ENCODE data around the gene KLF6.
"Not testable (repeated sequence)": the region's sequence is repeated elsewhere in the genome, so short reads cannot be mapped to it uniquely, and the experiment has no call there.

Gene KLF6

DNA sequence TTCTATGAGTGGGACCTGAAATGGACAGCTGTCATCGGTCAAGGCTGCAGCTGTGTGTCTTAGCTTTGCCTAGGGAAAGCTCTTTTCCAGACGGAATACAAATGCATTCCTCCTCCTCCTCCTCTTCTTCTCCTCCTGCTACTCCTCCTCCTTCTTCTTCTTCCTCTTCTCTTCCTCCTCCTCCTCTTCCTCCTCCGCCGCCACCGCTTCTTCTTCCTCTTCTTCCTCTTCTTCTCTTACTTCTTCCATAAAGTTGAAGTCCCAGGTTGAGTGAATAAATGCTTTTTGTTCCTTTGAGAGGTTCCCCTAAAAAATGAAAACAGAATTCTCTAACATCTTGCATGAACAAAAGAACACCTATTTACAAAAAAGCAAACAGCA, 28.7 kb downstream of the KLF6 start:
- no peak for DNase-seq (ENCODE audit: low spot score)

DNA sequence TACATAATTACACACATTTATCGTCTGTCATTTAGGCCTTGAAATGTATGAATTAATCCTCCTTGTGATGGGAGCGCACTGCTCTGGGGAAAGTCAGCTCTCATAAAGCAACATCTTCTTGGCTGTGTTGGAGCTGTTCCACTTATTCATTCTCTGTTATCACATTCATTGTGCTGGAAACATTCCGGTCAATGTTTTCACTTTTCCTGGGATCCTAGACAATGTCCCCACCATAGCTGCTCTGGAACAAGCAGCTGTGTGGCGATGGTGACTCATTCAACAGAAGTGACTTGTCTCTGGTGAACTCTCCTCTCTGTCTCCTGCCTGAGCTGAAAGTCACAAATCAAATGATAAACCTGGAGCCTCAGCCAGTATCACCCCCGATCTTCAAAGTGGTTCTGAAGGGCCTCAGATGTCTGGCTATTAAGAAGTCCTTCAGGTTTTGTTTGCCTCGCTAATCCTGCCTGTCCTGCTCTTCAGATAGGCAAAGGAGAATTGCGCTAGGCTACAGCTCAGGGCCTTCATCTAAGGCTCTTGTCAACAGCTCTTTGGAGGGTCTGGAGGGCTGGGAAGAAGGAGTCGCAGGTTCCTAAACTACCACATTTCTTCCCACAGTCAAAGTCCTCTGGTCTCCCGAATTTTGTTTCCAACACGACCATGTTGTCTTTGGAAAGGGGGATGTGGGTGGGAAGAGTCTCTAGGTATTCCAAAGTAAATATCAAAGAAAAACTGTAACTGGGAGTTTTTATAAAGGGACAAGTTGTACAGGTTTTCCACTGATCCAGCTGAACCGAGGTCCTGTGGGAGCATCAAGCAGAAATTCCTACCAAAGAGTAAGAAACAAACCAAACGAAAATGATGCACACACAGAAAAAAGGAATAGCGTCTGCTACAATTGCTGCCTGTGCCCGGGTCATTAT, 29.3 kb downstream of the KLF6 start:
- DNase-seq (ENCODE audit: low spot score): no peak

DNA sequence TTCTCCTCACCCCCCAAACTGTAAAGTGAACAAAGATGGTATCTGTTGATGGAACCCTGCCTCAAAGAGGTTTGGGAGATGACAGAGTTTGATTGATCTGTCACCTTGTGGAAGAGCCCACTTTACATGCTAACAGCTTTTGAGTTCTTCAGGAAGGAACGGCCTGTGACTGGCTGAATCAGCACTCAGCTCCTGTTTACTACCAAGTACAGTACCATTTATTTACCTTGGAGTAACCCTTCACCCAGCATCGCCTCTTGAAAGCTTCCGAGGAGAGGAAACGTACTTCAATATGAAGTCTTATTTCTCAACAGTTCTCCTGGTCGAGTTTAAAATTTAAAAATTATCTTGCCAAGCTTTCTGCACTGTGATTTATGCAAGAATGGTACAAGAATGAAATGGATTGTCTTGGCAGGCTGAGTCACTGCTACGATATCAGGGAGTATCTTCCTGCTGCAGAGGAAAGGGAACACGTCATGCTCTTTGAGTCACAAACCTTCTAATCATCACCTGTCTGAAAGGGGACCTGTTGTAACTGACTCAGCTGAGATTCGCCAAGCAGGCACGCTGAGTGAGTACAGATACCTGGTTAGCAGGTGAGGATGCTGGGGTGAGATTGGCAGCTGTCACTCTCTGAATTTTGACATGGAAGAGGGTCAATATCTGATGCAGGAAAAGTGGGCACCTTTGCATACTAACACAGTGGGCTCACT, 30.1 kb downstream of the KLF6 start:
- DNase-seq (ENCODE audit: low spot score): peak; percentile 74

DNA sequence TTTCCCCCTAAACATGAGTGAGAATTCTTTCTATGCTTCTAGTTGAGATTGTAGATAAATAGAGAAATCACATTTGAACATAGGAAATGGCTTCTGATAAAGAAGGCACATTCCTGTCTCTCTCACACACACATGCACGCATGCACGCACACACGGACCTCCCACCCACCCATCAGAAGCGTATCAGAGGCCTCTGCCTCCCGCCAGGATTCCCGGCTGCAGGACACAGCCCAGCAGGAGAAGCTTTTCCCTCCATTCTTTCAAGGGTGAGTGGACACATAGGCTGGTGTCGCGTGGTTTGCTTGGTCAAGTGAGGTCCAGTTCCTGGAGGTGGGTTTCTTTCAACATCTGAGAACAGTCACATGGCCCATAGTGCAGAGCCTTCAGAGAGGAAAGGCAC, 34.2 kb downstream of the KLF6 start:
- no peak for DNase-seq (ENCODE audit: low spot score)

DNA sequence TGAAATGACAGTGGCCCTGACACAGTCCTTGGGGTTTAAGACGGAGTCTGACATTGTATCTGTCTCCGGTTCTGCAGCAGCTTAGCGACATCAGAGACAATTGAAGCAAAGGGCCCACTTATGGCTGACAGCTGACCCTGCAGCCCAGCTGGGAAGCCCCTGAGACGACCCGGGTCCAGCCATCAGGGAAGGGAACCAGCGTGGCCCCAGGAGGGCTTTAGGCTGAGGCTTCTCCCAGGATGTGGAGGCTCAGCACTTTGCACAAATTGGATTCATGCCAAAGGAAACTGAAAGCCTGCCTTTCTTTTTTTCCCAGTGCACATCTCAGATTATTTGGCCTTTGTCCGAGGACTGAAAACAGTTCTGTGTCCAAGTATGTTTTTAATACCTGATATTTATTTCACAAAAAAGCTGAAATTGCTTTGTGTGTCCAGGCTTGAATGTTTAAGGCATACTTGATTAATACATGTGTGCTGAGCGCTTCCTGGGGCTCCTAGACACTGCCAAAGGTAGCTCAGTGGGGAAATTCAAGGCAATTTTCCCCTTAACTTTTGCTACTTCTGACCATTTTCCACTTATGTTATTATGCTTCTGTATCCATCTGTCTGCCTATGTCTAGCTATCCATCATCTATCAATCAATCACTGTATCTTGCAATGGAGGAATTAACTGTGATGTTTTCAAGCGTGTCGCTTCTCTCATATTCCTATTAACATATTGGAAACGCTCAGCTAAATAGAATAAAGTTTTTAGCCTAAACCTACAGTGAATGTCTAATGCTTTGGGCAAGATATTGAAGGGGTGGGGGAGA, 34.8 kb downstream of the KLF6 start:
- DNase-seq (ENCODE audit: low spot score): no peak

DNA sequence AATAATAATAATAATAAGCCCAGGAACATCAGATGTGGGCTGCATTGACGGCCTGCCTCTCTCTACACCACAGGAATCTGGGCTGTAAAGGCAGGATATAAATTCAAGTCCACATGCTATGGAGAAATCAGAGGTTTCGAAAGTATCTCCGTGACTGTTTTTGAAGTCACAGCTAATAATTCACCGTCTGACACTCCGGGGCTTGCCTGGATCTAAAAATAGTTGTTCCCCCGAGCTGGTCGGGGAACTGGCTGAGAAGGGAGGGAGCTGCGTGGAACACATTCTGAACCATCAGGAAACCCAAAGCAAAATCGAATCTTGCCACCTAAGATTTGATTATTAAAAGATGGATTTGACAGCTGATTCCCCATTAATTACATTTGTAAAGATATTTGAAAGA, 35.4 kb downstream of the KLF6 start:
- DNase-seq (ENCODE audit: low spot score): no peak

DNA sequence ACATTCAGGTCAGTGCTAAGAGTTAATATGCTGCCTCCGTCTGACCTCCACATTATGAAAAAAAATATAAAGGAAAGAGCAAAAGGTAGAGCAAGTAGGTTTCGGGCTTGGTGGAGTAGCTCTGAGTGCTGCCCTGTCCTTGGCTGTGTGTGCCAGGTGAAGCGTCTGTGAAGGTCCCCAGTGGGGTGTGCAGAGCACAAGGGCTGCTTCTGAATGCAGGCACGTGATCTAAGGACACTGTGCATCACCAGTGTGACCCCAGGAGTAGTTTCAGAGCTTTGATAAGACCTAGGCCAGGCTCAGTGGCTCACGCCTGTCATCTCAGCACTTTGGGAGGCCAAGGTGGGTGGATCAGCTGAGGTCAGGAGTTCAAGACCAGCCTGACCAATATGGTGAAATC, 36.0 kb downstream of the KLF6 start:
- DNase-seq (ENCODE audit: low spot score): no peak

DNA sequence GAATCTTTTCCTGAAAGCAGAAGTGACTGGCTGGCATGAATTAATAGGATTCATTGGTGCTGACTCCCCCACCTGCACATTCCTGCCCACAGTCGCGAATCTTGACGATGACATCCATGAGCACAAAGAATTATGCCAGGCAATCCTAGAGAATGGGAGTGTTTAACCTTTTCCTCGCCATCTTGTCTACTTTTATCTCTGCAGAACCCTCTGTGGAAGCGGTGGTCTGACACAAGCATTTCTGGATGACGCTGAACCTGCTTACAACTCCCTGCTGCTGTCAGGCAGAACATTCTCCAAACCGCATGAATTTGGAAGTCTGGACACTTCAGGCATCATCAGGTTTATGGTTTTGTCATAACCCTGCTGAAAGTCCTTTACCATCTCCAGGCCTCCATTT, 36.5 kb downstream of the KLF6 start:
- no peak for DNase-seq (ENCODE audit: low spot score)

DNA sequence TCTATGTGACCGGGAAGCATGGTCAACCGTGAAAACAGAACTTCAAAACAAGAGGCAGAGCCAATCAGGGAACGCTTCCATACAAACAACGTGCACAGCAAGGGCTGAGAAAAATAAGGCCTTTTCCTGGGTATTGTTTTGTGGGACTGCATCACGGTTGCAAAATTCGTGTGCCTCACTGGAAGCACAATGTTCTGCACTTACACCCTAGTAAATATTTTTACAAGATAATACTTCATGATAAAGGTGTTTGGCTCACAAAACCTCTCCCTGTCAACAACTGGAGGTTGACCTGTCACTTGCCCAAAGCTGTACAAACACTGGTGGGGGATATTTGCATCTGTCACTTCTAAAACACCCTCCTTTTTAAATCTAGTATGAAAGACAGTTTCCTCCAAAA, 37.0 kb downstream of the KLF6 start:
- DNase-seq (ENCODE audit: low spot score): no peak

DNA sequence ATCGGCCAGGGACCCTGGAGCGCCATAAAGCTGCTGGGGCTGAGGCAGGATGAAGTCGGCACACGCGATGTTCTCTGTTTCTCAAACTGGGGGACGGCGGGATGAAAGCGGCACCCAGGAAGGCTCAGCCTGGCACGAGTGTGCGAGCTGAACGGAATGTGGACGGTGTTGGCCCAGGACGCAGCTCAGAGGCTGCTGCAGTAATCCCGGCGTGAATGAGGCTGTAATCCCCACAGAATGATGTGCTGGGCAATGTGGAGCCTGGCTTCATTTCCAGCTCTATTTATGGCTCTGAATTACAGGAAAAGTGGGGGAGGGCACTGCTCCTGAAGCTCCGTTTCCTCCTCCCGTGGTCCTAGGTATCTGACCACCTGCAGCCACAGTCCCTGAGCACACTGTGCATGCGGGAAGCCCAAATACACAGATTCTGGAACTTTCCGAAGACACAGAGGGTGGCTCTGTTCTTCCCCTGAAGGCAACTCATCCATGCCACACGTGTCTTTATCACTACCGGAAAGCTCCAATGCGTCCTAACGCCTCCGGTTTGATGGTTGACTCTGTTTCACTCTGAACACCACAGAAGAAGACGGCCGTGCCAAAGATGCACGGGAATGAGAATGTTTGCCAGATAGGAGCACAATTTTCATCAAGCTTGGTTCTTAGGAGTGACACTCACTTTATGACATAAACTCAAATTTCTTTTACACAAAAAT, 37.6 kb downstream of the KLF6 start:
- DNase-seq (ENCODE audit: low spot score): no peak

DNA sequence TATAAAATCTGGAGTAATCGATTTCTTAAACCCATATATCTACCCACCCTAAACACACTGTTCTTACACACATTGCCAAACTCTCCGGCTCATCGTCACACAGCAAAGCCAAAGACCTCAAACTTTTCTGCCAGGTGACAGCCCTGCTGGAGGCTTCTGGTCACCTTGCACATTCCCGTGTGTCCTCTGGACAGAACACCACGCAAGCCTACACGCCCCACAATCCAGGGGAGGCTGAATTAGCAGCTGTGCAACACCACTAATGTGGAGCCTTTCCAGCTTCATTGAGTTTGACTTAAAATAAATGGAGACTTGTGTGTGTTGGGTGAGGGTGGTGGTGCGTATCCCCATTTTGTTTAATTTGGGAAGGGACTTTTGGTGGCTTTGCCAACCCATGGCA, 38.4 kb downstream of the KLF6 start:
- no peak for DNase-seq (ENCODE audit: low spot score)

DNA sequence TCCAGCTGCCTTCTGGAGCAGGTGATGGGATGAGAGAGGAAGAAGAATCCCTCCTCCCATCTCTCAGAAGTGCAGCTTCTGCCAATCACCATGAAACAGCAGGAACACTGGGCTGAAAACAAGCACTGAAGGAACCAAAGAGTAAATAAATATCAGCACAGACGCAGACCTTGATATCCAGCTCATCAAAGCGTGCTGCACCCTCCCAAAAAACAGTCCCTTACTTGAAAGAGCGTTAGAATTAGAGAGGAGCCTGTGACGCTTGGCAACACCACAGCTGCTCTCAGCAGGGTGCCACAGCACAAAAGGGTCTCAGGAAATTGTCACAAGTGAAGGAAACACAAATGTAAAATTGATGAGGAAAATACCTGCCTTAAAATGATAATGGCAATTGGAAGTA, 39.5 kb downstream of the KLF6 start:
- no peak for DNase-seq (ENCODE audit: low spot score)

DNA sequence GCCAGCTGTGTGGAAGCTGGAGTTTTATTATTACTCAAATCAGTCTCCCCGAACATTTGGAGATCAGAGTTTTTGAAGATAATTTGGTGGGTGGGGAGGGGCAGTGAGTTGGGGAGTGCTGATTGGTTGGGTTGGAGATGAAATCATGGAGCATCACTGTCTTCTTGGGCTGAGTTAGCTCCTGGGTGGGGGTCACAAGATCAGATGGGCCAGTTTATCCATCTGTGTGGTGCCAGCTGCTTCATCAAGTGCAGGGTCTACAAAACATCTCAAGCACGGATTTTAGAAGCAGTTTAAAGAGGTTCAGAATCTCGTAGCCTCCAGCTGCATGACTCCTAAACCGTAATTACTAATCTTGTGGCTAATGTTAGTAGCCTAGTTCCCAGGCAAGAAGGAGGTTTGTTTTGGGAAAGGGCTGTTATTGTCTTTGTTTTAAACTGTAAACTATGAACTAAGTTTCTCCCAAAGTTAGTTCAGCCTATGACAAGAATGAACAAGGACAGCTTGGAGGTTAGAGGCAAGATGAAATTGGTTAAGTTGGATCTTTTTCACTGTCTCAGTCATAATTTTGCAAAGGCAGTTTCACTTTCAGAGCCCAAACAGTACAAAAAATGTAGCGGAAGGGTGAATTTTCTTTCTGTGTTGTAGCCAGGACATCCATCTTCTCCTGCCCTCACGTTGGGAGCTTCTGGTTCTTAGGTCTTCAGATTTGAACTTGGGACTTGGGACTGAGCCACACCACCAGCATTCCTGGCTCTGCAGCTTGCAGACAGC, 43.1 kb downstream of the KLF6 start:
- peak; percentile 17 for DNase-seq (ENCODE audit: low spot score)

DNA sequence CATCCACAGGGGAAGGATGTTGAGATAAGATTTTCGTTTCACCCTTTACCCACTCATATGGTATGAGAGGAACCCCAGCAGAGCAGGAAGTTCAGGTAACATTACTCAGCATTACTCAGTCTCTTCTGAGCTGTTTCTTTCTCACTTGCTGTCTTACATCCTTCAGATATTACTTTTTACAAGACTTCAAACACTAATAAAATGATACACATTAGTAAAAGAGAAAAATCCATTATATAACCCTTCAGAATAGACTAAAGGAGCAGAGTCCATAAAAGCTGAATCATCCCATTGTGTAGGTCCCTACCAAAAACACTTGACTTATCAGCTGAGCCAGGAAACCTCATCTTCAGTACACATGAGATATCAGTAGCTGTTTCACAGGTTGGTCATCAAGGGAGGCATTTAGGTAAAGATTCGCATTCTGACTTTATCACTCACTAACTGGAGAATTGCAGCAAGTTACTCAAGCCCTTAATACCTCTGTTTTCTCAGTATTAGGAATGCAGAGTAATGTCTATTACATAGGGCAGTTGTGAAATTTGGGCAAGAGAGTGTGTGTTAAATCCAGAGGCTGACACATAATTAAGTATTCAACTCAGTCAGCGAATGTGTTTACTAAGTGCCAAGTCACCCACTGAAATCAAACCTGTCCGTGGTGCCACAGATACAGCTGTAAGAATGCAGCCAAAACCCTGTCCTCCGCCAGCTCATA, 44.7 kb downstream of the KLF6 start:
- DNase-seq (ENCODE audit: low spot score): peak; percentile 47

DNA sequence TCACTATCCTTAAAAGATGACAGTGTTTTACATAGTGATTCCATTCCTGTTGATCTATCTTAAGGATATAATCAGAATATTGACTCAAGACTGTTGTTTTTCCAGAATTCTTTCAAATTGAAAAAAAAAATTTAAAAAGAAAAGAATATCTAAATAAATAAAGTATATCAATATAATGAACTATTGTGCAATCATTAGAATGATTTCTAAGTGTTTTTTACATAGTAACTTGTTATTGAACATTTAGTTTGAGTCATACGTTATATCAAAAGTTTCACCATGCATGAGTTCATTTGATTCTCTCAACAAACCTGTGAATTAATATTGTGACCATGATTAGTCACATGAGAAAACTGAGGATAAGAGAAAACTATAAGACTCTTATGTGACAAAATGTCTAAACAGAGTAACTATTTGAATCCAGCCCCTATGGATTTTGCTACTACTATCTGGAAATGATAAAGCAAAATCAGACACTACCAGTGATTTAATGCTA, 46.1 kb downstream of the KLF6 start:
- DNase-seq (ENCODE audit: low spot score): no peak

DNA sequence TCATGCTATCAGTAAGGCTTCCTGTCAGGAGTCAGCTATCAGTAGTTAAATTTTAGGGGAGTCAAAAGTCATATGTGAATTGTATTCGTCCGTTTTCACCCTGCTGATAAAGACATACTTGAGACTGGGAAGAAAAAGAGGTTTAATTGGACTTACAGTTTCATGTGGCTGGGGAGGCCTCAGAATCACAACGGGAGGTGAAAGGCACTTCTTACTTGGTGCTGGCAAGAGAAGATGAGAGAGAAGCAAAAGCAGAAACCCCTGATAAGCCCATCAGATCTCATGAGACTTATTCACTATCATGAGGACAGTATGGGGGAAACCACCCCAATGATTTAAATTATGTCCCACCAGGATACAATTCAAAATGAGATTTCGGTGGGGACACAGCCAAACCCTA, 47.1 kb downstream of the KLF6 start:
- no peak for DNase-seq (ENCODE audit: low spot score)

DNA sequence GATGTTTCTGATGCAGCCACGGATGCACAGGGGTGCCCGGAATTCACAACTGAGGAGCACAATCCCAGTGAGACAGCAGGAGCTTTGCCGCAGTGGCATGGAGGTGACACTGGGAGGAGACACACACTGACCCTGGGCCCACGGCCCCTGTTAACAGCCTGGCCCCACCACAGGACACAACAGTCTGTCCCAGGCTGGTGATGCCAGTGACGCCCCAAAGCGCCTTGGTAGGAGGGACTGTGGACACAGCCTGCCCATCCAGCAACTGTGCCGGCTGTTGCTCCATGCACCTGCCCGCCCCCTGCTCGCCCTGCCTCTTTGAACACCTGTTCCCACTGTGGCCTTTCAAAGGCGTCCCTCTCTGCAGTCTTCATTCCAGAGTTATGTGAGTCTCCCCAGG, 49.8 kb downstream of the KLF6 start:
- peak; percentile 17 for DNase-seq (ENCODE audit: low spot score)

DNA sequence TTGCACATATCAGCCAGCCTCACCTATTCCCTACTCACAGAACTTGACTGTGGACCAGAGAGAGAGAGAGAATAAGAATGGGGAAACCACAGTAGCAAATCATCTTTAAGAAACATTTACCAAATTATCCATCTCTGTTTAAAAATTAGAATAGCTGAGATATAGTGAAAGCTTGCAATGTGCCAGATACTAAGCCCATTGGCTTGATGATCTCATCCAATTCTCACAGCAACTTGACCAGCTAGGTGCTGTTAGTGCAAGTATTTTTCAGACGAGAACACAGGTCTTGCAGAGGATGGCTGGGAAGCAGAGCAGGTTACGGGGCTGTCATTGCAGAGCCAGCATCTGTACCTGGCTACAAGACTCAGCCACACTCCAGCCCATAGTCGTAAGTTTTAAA, 50.9 kb downstream of the KLF6 start:
- no peak for DNase-seq (ENCODE audit: low spot score)

DNA sequence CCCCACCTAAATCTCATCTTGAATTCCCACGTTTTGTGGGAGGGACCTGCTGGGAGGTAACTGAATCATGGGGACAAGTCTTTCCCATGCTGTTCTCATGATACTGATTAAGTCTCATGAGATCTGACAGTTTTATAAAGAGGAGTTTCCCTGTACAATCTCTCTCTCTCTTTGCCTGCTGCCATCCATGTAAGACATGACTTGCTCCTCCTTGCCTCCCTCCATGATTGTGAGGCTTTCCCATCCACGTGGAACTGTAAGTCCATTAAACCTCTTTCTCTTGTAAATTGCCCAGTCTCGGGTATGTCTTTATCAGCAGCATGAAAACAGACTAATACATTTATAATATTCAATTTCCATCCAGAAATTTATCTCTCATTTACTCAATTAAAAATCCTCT, 52.8 kb downstream of the KLF6 start:
- DNase-seq (ENCODE audit: low spot score): not testable (repeated sequence)

DNA sequence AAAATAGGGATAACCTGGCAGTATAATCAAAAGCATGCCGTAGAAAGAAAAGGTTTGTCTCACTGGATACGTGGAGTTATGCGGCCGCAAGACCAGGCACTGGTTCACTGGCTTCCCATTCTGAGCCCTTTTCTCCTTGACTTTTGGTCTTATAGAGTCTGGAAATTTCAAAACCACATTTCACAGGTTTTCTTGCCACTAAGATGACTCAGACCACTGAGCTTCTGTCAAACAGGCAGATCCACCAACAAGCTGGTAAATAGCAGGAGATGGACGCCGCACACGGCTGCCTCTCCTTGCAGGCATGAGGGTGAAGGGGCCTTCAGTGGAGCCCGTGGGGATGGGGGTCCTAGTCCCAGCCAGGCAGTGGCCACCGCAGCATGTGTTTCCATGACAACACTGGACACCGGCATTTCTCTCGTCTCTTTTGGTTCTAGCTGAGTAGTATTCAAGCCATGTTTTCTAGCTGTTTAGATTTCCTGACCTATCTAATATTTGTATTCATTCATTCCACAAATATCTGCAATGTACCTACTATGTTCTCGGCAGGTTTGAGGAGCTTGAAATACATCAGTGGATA, 55.5 kb downstream of the KLF6 start:
- DNase-seq (ENCODE audit: low spot score): no peak

Measured in CD4-positive, alpha-beta T cell treated with Interleukin-2 at 100 ng/mL for 4 hours (primary cell).